Adrenal gland (tissue), 5 donors: ENCODE measurements around the gene SARNP.

Experiments used
- CTCF ChIP-seq, 6 experiments: fragments of 450-650 bp in 4 of 6; fragments of 200-600 bp in 2 of 6; sonication (generic) in 1 of 6; IDR thresholded peaks; 1 replicate in 5 of 6; 2 replicates in 1 of 6; pipeline versions ENCODE4 v1.5.1 to v1.8.0; 2016 to 2021; ENCODE audit warnings: antibody characterized with exemption in 6 of 6, mild to moderate bottlenecking in 2 of 6, moderate library complexity in 1 of 6
- POLR2A ChIP-seq, 2 donors: fragments of 450-650 bp; IDR thresholded peaks; one replicate each; pipeline ENCODE4 v1.6.1; 2017; ENCODE audit warnings: antibody characterized with exemption in 2 of 2, mild to moderate bottlenecking in 2 of 2, moderate library complexity in 1 of 2
- donor health status: DM: no; HTN: no; CAD: no.

GRCh38 chr12:55720894-55721444 is 96.6 kb downstream of the SARNP start:
- peak; percentile 28 to 71 (median 64) for TF ChIP-seq CTCF (IDR thresholded peaks at IDR 0.05)
- peak in 1 of 2 donors; percentile 16 for TF ChIP-seq POLR2A (IDR thresholded peaks at IDR 0.05)
